A549 treated with dexamethasone at 1 μM for 4 hours (cell line): ENCODE results near the gene TMEM203. TPM values are rescaled to one million over a fixed set of nuclear protein-coding genes. Genes with fewer than 3 reads are reported as not detected.

Experiments used
- total RNA-seq: library from RNA; stranded (reverse); fragments of 200-300 nt; extraction: Qiagen RNA extraction; gene quantifications from 5 replicates; pipeline ENCODE4 v1.2.3, GENCODE V29; 2022

TMEM203 gene
- total RNA-seq, 1 experiment from 2014 or later, result 37.1 TPM

Other genes starting within 250 kb of the TMEM203 start
- 0.28 to 1.4 TPM (median 0.77 TPM) in 5 replicates for gene PTGDS, start 228.1 kb downstream of the TMEM203 start, total RNA-seq
- 0.03 to 0.31 TPM (median 0.18 TPM) in 5 replicates for gene LCNL1, start 222.7 kb downstream of the TMEM203 start, total RNA-seq
- 43.1 to 70.9 TPM (median 62.8 TPM) in 5 replicates for gene PAXX, start 213.2 kb downstream of the TMEM203 start, total RNA-seq
- gene CLIC3, start 209.1 kb downstream of the TMEM203 start, total RNA-seq, result 3.3 to 6.7 TPM (median 5.0 TPM) in 5 replicates
- gene ABCA2, start 177.4 kb downstream of the TMEM203 start, total RNA-seq, result 12.4 to 27.7 TPM (median 24.8 TPM) in 5 replicates
- gene FUT7, start 173.6 kb downstream of the TMEM203 start, total RNA-seq, result 0.04 to 0.10 TPM (median 0.05 TPM) in 4 of 5 replicates, not detected in the other
- 34.4 to 84.3 TPM (median 78.9 TPM) in 5 replicates for gene NPDC1, start 159.5 kb downstream of the TMEM203 start, total RNA-seq
- gene ENTPD2, start 151.6 kb downstream of the TMEM203 start, total RNA-seq, result 3.1 to 6.4 TPM (median 5.4 TPM) in 5 replicates
- gene SAPCD2, start 135.1 kb downstream of the TMEM203 start, total RNA-seq, result 13.4 to 23.9 TPM (median 21.4 TPM) in 5 replicates
- gene UAP1L1, start 128.1 kb downstream of the TMEM203 start, total RNA-seq, result 8.1 to 15.8 TPM (median 11.1 TPM) in 5 replicates
- 36.8 to 53.3 TPM (median 51.6 TPM) in 5 replicates for gene MAN1B1, start 118.7 kb downstream of the TMEM203 start, total RNA-seq
- 67.5 to 115 TPM (median 108 TPM) in 5 replicates for gene DPP7, start 90.9 kb downstream of the TMEM203 start, total RNA-seq
- gene GRIN1, start 66.5 kb downstream of the TMEM203 start, total RNA-seq, result 0.16 to 0.41 TPM (median 0.32 TPM) in 5 replicates
- gene LRRC26, start 35.6 kb downstream of the TMEM203 start, total RNA-seq, result 0.19 to 1.5 TPM (median 0.77 TPM) in 5 replicates
- gene TMEM210, start 33.6 kb downstream of the TMEM203 start, total RNA-seq, result not detected in 5 replicates
- gene ANAPC2, start 17.1 kb downstream of the TMEM203 start, total RNA-seq, result 20.3 to 35.3 TPM (median 31.4 TPM) in 5 replicates
- 99.1 to 134 TPM (median 125 TPM) in 5 replicates for gene SSNA1, start 17.0 kb downstream of the TMEM203 start, total RNA-seq
- gene TPRN, start 4.9 kb downstream of the TMEM203 start, total RNA-seq, result 6.4 to 11.2 TPM (median 10.5 TPM) in 5 replicates
- 8.1 to 18.5 TPM (median 15.8 TPM) in 5 replicates for gene NDOR1, start 52 bp upstream of the TMEM203 start, total RNA-seq
- gene RNF208, start 16.6 kb upstream of the TMEM203 start, total RNA-seq, result 1.2 to 2.2 TPM (median 2.0 TPM) in 5 replicates
- 3.6 to 5.1 TPM (median 4.6 TPM) in 5 replicates for gene CYSRT1, start 19.5 kb upstream of the TMEM203 start, total RNA-seq
- gene RNF224, start 21.9 kb upstream of the TMEM203 start, total RNA-seq, result 0.14 to 0.28 TPM (median 0.21 TPM) in 5 replicates
- gene SLC34A3, start 25.3 kb upstream of the TMEM203 start, total RNA-seq, result 0.05 to 0.11 TPM (median 0.06 TPM) in 5 replicates
- gene TUBB4B, start 35.6 kb upstream of the TMEM203 start, total RNA-seq, result 618 to 867 TPM (median 780 TPM) in 5 replicates
- not detected in 5 replicates for gene STPG3, start 45.6 kb upstream of the TMEM203 start, total RNA-seq
- 41.3 to 57.7 TPM (median 53.2 TPM) in 5 replicates for gene NELFB, start 49.7 kb upstream of the TMEM203 start, total RNA-seq
- gene TOR4A, start 72.1 kb upstream of the TMEM203 start, total RNA-seq, result 16.3 to 27.6 TPM (median 24.2 TPM) in 5 replicates
- 1.7 to 3.0 TPM (median 2.9 TPM) in 5 replicates for gene NRARP, start 96.6 kb upstream of the TMEM203 start, total RNA-seq
- gene EXD3, start 217.5 kb upstream of the TMEM203 start, total RNA-seq, result 3.0 to 5.7 TPM (median 5.3 TPM) in 5 replicates
- gene NOXA1, start 217.7 kb upstream of the TMEM203 start, total RNA-seq, result 0.41 to 1.7 TPM (median 1.4 TPM) in 5 replicates
- gene ENTPD8, start 235.7 kb upstream of the TMEM203 start, total RNA-seq, result 0.14 to 0.25 TPM (median 0.16 TPM) in 5 replicates